Suprapubic skin (tissue), 3 donors: ENCODE measurements around the gene STXBP5.

ENCODE experiments used
- CTCF ChIP-seq, 2 donors: fragments of 200-600 bp in 1 of 2; fragments of 450-650 bp in 1 of 2; sonication (generic) in 1 of 2; IDR thresholded peaks; one replicate each; pipeline ENCODE4 v1.5.1; 2016 to 2019; ENCODE audit warnings: antibody characterized with exemption in 2 of 2, mild to moderate bottlenecking in 1 of 2, moderate library complexity in 1 of 2
- EP300 ChIP-seq: sonication (generic); formaldehyde crosslinking; IDR thresholded peaks from one replicate; pipeline ENCODE4 v1.6.1; 2017; ENCODE audit warnings: antibody characterized with exemption
- POLR2A ChIP-seq, 2 donors: fragments of 450-650 bp; IDR thresholded peaks; one replicate each; pipeline ENCODE4 v1.6.1; 2017; ENCODE audit warnings: antibody characterized with exemption in 2 of 2, mild to moderate bottlenecking in 2 of 2, moderate library complexity in 2 of 2

GRCh38 chr6:147297124-147297523 lies 92.9 kb downstream of the STXBP5 start:
- no peak for TF ChIP-seq CTCF (IDR thresholded peaks at IDR 0.05)
- TF ChIP-seq EP300: no peak
- TF ChIP-seq POLR2A (IDR thresholded peaks at IDR 0.05): no peak
